SK-N-SH treated with all-trans-retinoic acid at 6 μM for 48 hours (cell line): ENCODE data around the gene KAT6B.

ENCODE experiments used
- ATAC-seq: fragments of 200-7000 bp; cut with Tn5 transposase; 3 replicates; pipeline ENCODE4 v1.9.1; 2020; ENCODE audit warnings: mild to moderate bottlenecking, moderate library complexity
- CSDC2 ChIP-seq: fragments of 250-450 bp; sonication (Bioruptor Pico); IDR thresholded peaks from 2 replicates; pipeline ENCODE4 v1.5.0; 2020; ENCODE audit warnings: mild to moderate bottlenecking, moderate library complexity
- ESRRG ChIP-seq: fragments of 250-450 bp; sonication (Bioruptor Pico); IDR thresholded peaks from 2 replicates; pipeline ENCODE4 v1.6.1; 2021; ENCODE audit warnings: mild to moderate bottlenecking
- GLIS3 ChIP-seq: fragments of 250-450 bp; sonication (Bioruptor Pico); IDR thresholded peaks from 2 replicates; pipeline ENCODE4 v1.5.0; 2020; ENCODE audit warnings: mild to moderate bottlenecking, moderate library complexity
- ISL1 ChIP-seq: fragments of 250-450 bp; sonication (Bioruptor Pico); IDR thresholded peaks from 2 replicates; pipeline ENCODE4 v2.1.2; 2022; ENCODE audit warnings: mild to moderate bottlenecking, moderate library complexity
- OSR1 ChIP-seq: fragments of 250-450 bp; sonication (Bioruptor Pico); IDR thresholded peaks from 2 replicates; pipeline ENCODE4 v1.8.0; 2022; ENCODE audit warnings: moderate library complexity, mild to moderate bottlenecking, inconsistent platforms
- PATZ1 ChIP-seq: fragments of 250-450 bp; sonication (Bioruptor Pico); IDR thresholded peaks from 2 replicates; pipeline ENCODE4 v1.8.0; 2020; ENCODE audit warnings: mild to moderate bottlenecking, moderate library complexity, borderline replicate concordance
- PPARA ChIP-seq: fragments of 250-450 bp; sonication (Bioruptor Pico); IDR thresholded peaks from 2 replicates; pipeline ENCODE4 v1.5.0; 2020; ENCODE audit warnings: mild to moderate bottlenecking, borderline replicate concordance
- SNAI2 ChIP-seq: fragments of 250-450 bp; sonication (Bioruptor Pico); IDR thresholded peaks from 2 replicates; pipeline ENCODE4 v1.5.0; 2020; ENCODE audit warnings: mild to moderate bottlenecking, moderate library complexity
- TCF4 ChIP-seq: fragments of 250-450 bp; sonication (Bioruptor Pico); IDR thresholded peaks from 2 replicates; pipeline ENCODE4 v1.8.0; 2021; ENCODE audit warnings: mild to moderate bottlenecking, moderate library complexity, borderline replicate concordance
- TOX ChIP-seq: fragments of 250-450 bp; sonication (Bioruptor Pico); IDR thresholded peaks from 2 replicates; pipeline ENCODE4 v1.8.0; 2021; ENCODE audit warnings: mild to moderate bottlenecking, moderate library complexity, borderline replicate concordance
- TSHZ2 ChIP-seq: fragments of 250-450 bp; sonication (Bioruptor Pico); IDR thresholded peaks from 2 replicates; pipeline ENCODE4 v1.5.0; 2020; ENCODE audit warnings: mild to moderate bottlenecking, moderate library complexity
- ZC3H10 ChIP-seq: fragments of 250-450 bp; sonication (Bioruptor Pico); IDR thresholded peaks from 2 replicates; pipeline ENCODE4 v1.5.1; 2021; ENCODE audit warnings: mild to moderate bottlenecking, moderate library complexity
- ZFP3 ChIP-seq: fragments of 250-450 bp; sonication (Bioruptor Pico); IDR thresholded peaks from 2 replicates; pipeline ENCODE4 v1.5.0; 2020; ENCODE audit warnings: mild to moderate bottlenecking, moderate library complexity
- ZFP30 ChIP-seq: fragments of 450-650 bp; formaldehyde crosslinking; IDR thresholded peaks from 2 replicates; pipeline ENCODE4 v1.5.0; 2022; ENCODE audit warnings: mild to moderate bottlenecking, moderate library complexity
- ZNF565 ChIP-seq: fragments of 450-650 bp; formaldehyde crosslinking; conservative IDR thresholded peaks from 2 replicates; pipeline ENCODE4 v1.5.0; 2020; ENCODE audit warnings: low read depth, mild to moderate bottlenecking, moderate library complexity
- ZNF70 ChIP-seq: fragments of 450-650 bp; formaldehyde crosslinking; IDR thresholded peaks from 2 replicates; pipeline ENCODE4 v1.5.0; 2020; ENCODE audit warnings: mild to moderate bottlenecking, moderate library complexity
- ZNF8 ChIP-seq: fragments of 450-650 bp; formaldehyde crosslinking; IDR thresholded peaks from 2 replicates; pipeline ENCODE4 v1.5.0; 2020; ENCODE audit warnings: mild to moderate bottlenecking, moderate library complexity

Gene KAT6B

DNA sequence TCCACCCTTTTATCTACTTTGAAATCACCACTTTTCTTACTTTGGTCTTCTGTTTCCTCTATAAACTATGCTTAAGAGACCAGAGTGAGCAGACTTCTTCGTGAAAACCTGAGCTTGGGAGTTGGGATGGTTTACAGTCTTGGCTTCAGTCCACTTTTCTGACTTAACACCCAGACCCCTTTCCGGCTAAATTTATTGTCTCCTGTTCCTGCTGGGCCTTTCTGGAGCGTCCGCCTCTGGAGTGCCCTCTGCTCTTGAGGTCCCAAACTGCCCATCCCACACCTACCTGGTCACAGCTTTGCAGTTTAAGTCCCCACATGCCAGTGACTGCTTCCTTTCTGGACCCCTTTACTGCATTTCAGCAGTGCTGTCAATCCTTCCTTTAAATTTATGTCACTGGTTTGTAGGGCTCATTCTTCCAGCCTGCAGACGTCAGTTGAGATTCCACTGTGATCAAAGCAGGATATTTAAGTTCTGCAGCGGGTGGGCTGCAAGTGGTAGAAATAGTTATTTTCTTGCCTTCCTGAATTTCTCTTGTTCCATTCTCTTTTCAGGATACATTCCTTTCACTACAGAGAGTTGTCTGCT is 80.3 kb downstream of the KAT6B start:
- TF ChIP-seq TCF4 (CRISPR knock-in tag) (no peak), GLIS3 (CRISPR knock-in tag) (no peak), ZC3H10 (no peak)
- no peak for ATAC-seq

- ATAC-seq, result 0 out of 3 replicates have a peak, but pooled peaks have one; percentile 39
- TF ChIP-seq SNAI2 (CRISPR knock-in tag) (no peak), TOX (CRISPR knock-in tag) (no peak), PPARA (no peak), ZNF8 (CRISPR knock-in tag) (no peak), ZFP30 (CRISPR knock-in tag) (no peak), ZNF565 (CRISPR knock-in tag) (no peak), ISL1 (CRISPR knock-in tag) (no peak), TSHZ2 (CRISPR knock-in tag) (no peak), ZFP3 (CRISPR knock-in tag) (no peak)
These were observed 83.3 kb downstream of the KAT6B start for GRCh38 chr10:74909670-74910069.

DNA sequence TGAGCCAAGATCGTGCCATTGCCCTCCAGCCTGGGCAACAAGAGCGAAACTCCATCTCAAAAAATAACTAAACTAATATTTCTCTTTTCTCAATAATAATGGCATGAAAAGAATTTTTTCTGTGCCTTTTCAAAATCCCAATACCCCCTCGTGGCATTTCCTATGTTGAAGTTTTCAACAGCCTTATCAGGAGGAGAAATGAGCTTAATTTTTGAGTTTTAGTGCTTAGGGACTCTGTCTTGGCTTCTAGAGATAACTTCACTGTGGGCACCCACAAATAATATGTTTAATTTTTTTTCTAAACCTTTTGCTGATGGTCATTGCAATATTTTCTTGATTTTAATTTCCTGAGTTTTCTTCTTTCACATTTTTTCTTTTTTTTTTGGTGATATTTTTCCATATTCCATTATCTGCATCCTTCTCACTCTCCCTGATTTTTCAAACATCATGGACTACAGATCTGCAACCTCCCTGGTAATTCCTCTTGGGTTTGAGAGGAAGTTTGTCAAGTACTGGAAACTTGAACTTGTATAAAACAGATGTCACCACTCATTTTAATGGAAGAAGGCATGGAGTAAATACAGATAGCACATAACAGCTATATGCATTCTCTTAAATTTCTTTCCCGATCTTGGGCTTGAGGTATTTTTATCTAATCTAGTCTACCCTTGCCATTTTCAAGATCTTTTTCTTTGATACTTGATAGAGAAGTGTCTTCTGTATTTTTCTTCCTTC is 84.0 kb downstream of the KAT6B start:
- ATAC-seq, result peak; percentile 75
- TF ChIP-seq ZFP3 (CRISPR knock-in tag) (no peak), ISL1 (CRISPR knock-in tag) (no peak), ZNF565 (CRISPR knock-in tag) (no peak), OSR1 (CRISPR knock-in tag) (no peak), SNAI2 (CRISPR knock-in tag) (no peak), CSDC2 (CRISPR knock-in tag) (no peak), ESRRG (no peak), TCF4 (CRISPR knock-in tag) (no peak), ZFP30 (CRISPR knock-in tag) (no peak), PATZ1 (no peak), GLIS3 (CRISPR knock-in tag) (no peak), TSHZ2 (CRISPR knock-in tag) (no peak), PPARA (no peak), ZNF70 (CRISPR knock-in tag) (no peak), TOX (CRISPR knock-in tag) (no peak)
- TF ChIP-seq, all 23 proteins: peak for 0

DNA sequence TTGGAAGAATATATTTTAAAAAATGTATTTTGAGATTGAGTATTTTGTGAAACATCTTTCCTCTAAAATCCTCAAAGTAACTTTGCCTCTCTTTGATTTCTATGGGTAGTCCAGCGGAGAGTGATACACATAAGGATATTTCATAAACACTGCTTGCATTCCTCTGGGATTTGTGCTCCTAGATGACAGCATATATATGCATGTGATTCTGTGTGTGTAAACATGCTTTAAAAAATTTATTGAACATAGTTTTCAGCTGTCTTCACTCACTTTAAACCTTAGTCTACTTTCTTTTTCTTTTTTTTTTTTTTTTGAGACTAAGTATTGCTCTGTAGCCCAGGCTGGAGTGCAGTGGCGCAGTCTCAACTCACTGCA is 84.6 kb downstream of the KAT6B start:
- TF ChIP-seq ZNF565 (CRISPR knock-in tag) (no peak), PATZ1 (no peak), OSR1 (CRISPR knock-in tag) (no peak), ZFP30 (CRISPR knock-in tag) (no peak), ZC3H10 (no peak), TCF4 (CRISPR knock-in tag) (no peak)
- TF ChIP-seq, all 23 proteins: peak for 0
- peak; percentile 44 for ATAC-seq
